ENCODE measurements around the gene CAMK1D.
"Not testable (repeated sequence)": the region's sequence is repeated elsewhere in the genome, so short reads cannot be mapped to it uniquely, and the experiment has no call there.

The CAMK1D gene

GRCh38 chr10:12846718-12847117 is 497.4 kb downstream of the CAMK1D start:
- DNase-seq (ENCODE audit: low read depth in 2 of 2), result no peak

- DNase-seq (ENCODE audit: low read depth in 2 of 2), result peak in 1 of 2 donors; percentile 4
These were observed 498.1 kb downstream of the CAMK1D start for GRCh38 chr10:12847361-12847975.

- no peak for DNase-seq (ENCODE audit: low read depth in 2 of 2)
These were observed 499.3 kb downstream of the CAMK1D start for GRCh38 chr10:12848439-12849173.

GRCh38 chr10:12849319-12850181 is 500.2 kb downstream of the CAMK1D start:
- no peak for DNase-seq (ENCODE audit: low read depth in 2 of 2)

- DNase-seq (ENCODE audit: low read depth in 2 of 2), result no peak
These were observed 503.3 kb downstream of the CAMK1D start for GRCh38 chr10:12852687-12853086.

- no peak for DNase-seq (ENCODE audit: low read depth in 2 of 2)
These were observed 505.6 kb downstream of the CAMK1D start for GRCh38 chr10:12854988-12855387.

GRCh38 chr10:12862459-12862858 is 513.1 kb downstream of the CAMK1D start:
- no peak for DNase-seq (ENCODE audit: low read depth in 2 of 2)

GRCh38 chr10:12865515-12865914 is 516.2 kb downstream of the CAMK1D start:
- not testable (repeated sequence) for DNase-seq (ENCODE audit: low read depth in 2 of 2)

GRCh38 chr10:12868229-12868628 is 518.9 kb downstream of the CAMK1D start:
- DNase-seq (ENCODE audit: low read depth in 2 of 2), result no peak

- DNase-seq (ENCODE audit: low read depth in 2 of 2), result no peak
These were observed 520.1 kb downstream of the CAMK1D start for GRCh38 chr10:12869427-12869826.

GRCh38 chr10:12872577-12872976 is 523.2 kb downstream of the CAMK1D start:
- no peak for DNase-seq (ENCODE audit: low read depth in 2 of 2)

GRCh38 chr10:12873172-12873571 is 523.8 kb downstream of the CAMK1D start:
- DNase-seq (ENCODE audit: low read depth in 2 of 2), result no peak

GRCh38 chr10:12874501-12874900 is 525.2 kb downstream of the CAMK1D start:
- DNase-seq (ENCODE audit: low read depth in 2 of 2), result no peak

- no peak for DNase-seq (ENCODE audit: low read depth in 2 of 2)
These were observed 525.8 kb downstream of the CAMK1D start for GRCh38 chr10:12875100-12875499.

GRCh38 chr10:12876266-12876665 is 526.9 kb downstream of the CAMK1D start:
- no peak for DNase-seq (ENCODE audit: low read depth in 2 of 2)

- no peak for DNase-seq (ENCODE audit: low read depth in 2 of 2)
These were observed 527.8 kb downstream of the CAMK1D start for GRCh38 chr10:12877150-12877549.

- no peak for DNase-seq (ENCODE audit: low read depth in 2 of 2)
These were observed 531.1 kb downstream of the CAMK1D start for GRCh38 chr10:12880423-12880822.

GRCh38 chr10:12884851-12885250 is 535.5 kb downstream of the CAMK1D start:
- no peak for DNase-seq (ENCODE audit: low read depth in 2 of 2)

Data from activated CD4-positive, alpha-beta T cell treated with anti-CD3 and anti-CD28 coated beads for 24 hours (primary cell).